Ectodermal cell (in vitro differentiated cells): ENCODE data around the gene RNF222.
A peak's percentile ranks its signal among the peaks of the same experiment; 100 is the strongest.
"Not testable (repeated sequence)": the region's sequence is repeated elsewhere in the genome, so short reads cannot be mapped to it uniquely, and the experiment has no call there.

Source experiments
- H3K27ac ChIP-seq: 2 replicates; pipeline ENCODE4 v1.7.0; 2013; ENCODE audit warnings: mild to moderate bottlenecking, low read depth, low read length; ENCODE audit not compliant: insufficient read depth, poor library complexity, severe bottlenecking
- H3K27me3 ChIP-seq: 2 replicates; pipeline ENCODE4 v1.7.0; 2013; ENCODE audit warnings: mild to moderate bottlenecking, low read length; ENCODE audit not compliant: insufficient read depth, control insufficient read depth, poor library complexity, severe bottlenecking
- H3K36me3 ChIP-seq: one replicate; pipeline ENCODE4 v1.7.0; 2013; ENCODE audit warnings: low read length; ENCODE audit not compliant: control insufficient read depth, insufficient read depth
- H3K4me1 ChIP-seq: one replicate; pipeline ENCODE4 v1.7.0; 2013; ENCODE audit warnings: low read length; ENCODE audit not compliant: control insufficient read depth, insufficient read depth
- H3K4me3 ChIP-seq: 2 replicates; pipeline ENCODE4 v1.7.0; 2013; ENCODE audit warnings: low read depth, low read length, control low read depth; ENCODE audit not compliant: insufficient read depth
- H3K9me3 ChIP-seq: 2 replicates; pipeline ENCODE4 v1.7.0; 2013; ENCODE audit warnings: mild to moderate bottlenecking, low read length, moderate library complexity; ENCODE audit not compliant: control insufficient read depth
- WGBS, 2 experiments: methylation state at CpG; one replicate each; pipeline ENCODE4 v1.1.7; 2013; ENCODE audit warnings: missing lambda C conversion rate in 2 of 2; 5-methylcytosine and 5-hydroxymethylcytosine counted together

Gene RNF222

DNA sequence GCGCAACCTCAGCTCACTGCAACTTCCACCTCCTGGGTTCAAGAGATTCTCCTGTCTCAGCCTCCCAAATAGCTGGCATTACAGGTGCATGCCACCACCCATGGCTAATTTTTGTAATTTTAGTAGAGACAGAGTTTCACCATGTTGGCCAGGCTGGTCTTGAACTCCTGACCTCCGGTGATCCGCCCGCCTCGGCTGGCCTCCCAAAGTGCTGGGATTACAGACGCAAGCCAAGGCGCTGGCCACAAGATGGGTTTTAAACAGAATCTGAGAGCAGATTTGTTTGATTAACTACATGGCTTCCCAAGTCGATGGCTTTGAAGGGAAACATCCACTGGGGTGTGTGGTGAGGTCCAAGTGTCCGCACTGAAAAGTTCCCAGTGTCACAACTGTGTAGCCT, 3.1 kb downstream of the RNF222 start:
- not testable (repeated sequence) for H3K27ac ChIP-seq, H3K9me3 ChIP-seq, H3K4me1 ChIP-seq, H3K36me3 ChIP-seq, H3K4me3 ChIP-seq
- WGBS, 2 experiments = 90% methylated on average over 9 of the region's 9 CpGs
- H3K27me3 ChIP-seq = peaks cover 20% of the 10 kb centered on the region

DNA sequence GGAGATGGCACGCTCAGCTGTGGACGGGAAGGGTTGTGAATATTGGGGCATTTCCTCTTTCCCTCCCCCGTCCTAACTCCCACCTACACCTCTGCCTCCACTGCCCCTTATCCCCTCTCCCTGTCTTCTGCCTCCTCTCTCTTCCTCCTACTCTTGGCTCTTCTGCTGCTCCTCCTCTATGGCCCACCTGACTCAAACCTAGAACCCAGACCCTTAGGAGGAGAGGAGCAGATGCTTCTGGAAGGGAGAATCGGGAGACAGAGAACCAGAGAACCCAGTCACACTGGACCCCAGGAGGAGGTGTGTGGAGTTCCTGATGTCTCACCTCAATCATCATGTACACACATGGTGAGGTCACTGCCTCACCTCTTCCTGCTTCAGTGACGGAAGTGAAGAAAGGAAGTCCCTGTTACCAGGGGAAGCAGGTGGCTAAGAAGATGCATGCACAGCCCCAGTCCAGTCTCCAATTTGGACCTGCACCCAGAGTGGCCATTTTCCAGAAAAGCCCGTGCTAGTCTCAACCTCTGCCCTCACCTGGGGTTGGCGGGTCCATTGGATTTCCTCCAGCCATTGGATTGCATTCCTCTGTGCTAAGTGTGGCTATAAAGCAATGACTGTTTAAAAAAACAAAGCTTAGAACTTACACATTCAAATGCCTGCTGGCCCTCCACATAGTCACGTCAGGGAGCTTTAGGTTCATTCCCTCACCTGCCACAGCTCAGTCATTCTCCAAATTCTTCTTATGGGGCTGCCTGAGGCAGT, 4.0 kb downstream of the RNF222 start:
- Histone ChIP-seq H3K4me3 (no peak overlapping the region), H3K27me3 (peaks cover 20% of the 10 kb centered on the region)
- 84 to 87% methylated on average over 8 of the region's 8 CpGs for WGBS, 2 experiments

DNA sequence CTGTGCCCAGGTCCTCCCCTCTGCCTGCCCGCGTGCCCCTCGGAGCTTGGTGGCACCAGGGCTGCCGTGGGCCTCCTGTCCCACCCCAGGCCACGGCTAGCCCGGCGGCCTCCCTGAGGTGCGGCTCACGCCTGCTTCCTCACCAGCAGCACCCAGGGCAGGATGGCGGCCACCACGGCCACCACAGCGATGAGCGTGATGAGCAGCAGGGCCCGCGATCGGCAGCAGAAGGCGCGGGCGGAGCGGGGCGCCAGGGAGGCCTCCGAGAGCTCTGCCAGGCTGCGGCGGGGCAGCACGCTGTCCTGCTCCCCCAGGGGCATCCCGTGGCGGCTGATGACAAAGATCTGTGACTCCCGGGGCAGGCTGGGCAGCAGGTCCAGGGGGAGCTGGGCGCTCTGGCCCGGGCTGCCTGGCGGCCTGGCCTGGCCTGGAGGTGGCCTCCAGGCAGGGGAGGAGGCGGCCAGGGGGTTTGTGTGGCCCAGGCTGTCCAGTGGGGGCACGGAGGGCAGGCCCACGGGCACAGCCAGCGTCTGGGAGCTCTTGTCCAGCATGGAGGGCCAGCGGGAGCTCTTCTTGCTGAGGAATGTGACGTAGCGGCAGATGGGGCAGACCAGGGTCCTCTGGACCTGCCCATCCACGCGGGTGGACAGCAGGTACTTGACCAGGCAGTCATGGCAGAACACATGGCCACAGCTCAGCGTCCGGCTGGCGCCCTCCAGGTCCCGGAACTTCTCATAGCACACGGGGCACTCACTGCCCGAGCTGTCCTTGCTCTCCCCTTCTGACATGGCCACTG, 4.8 kb downstream of the RNF222 start:
- peaks cover 4% of the 10 kb centered on the region for H3K4me1 ChIP-seq
- 92 to 93% methylated on average over 46 of the region's 46 CpGs for WGBS, 2 experiments
- H3K36me3 ChIP-seq = no peaks in the 10 kb centered on the region
- H3K27ac ChIP-seq = no peak overlapping the region
- no peak overlapping the region for H3K4me3 ChIP-seq
- no peaks in the 10 kb centered on the region for H3K9me3 ChIP-seq
- peaks cover 19% of the 10 kb centered on the region for H3K27me3 ChIP-seq

More for the DNA sequence above, 4.0 kb downstream of the RNF222 start:
- H3K4me1 ChIP-seq = peaks cover 4% of the 10 kb centered on the region
- H3K36me3 ChIP-seq = no peaks in the 10 kb centered on the region
- no peaks in the 10 kb centered on the region for H3K9me3 ChIP-seq
- H3K27ac ChIP-seq = no peak overlapping the region

DNA sequence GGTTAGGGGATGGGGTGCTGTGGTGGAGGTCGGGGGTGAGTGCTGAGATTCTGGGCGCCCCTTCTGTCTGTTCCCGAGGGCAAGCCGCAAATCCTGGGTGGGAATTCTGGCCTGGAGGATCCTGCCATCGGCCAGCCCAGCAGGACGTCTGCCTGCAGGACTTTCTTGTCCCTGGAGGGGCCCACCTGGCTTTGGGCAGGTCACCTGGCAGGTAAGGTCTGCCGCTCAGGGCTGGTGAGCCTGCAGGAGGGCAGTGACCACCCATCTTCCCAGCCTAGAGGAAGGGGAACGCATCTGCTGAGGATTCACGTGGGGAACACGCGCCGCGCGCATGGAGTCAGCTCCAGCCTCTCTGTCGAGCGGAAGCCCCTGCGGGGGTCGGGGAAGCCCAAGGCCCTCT, 5.4 kb downstream of the RNF222 start:
- Histone ChIP-seq H3K4me1 (peaks cover 4% of the 10 kb centered on the region), H3K36me3 (no peaks in the 10 kb centered on the region), H3K9me3 (no peaks in the 10 kb centered on the region), H3K27ac (no peak overlapping the region), H3K27me3 (peaks cover 15% of the 10 kb centered on the region), H3K4me3 (no peak overlapping the region)
- WGBS, 2 experiments = 82 to 86% methylated on average over 18 of the region's 18 CpGs

DNA sequence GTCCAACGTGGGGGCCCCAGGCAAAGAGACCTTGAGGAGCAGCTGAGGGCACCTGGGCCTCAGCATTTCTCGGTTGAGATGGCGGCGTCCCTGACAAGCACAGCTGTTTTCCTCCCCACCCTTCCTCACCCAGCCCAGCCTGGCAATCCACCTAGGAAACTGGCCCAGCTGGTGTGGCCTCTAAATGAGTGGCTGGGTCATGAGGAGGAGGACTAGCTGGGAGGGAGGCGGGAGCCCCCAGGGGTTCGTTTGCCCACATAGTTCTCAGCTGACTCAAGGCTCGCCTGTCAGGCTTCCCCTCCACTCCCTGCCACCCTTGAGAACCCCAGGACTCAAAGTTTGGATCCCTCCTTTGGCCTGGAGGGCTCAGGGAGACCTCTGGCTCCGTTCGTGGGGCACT, 5.9 kb downstream of the RNF222 start:
- Histone ChIP-seq H3K9me3 (no peaks in the 10 kb centered on the region), H3K27ac (no peak overlapping the region), H3K4me1 (peaks cover 4% of the 10 kb centered on the region), H3K36me3 (no peaks in the 10 kb centered on the region), H3K4me3 (no peak overlapping the region), H3K27me3 (peaks cover 13% of the 10 kb centered on the region)
- 64 to 66% methylated on average over 9 of the region's 9 CpGs for WGBS, 2 experiments

DNA sequence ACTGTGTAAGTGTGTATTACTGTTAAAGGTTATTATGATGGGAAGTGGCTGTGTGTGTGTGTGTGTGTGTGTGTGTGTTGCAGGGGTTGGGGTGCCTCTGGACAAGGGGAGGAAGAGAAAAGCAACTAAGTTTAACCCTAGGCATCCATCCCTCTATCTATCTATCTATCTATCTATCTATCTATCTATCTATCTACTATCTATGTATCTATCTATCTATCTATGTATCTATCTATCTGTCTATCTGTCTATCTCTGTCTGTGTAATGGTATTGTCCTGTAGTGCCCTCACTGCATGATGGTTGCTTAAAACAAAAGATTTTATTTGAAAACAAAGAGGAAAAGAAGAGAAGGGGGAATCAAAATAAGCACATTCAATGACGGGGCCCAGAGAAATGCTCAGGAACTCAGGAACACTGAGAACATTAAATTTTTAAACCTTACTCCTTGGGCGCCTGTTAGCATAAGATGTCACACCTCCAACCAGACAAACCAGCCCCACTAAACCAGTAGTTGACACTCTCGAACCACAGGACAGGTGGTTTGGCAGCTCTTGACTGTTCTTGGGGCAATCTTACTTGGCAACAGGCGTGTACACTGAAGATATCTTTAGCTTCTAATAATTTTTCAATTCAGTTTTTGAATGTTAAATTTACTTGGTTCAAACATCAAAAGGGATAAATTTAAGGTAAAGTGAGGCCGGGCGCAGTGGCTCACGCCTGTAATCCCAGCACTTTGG, 9.5 kb downstream of the RNF222 start:
- H3K4me3 ChIP-seq = no peak overlapping the region
- 90 to 94% methylated on average over 6 to 7 of the region's 7 CpGs for WGBS, 2 experiments

DNA sequence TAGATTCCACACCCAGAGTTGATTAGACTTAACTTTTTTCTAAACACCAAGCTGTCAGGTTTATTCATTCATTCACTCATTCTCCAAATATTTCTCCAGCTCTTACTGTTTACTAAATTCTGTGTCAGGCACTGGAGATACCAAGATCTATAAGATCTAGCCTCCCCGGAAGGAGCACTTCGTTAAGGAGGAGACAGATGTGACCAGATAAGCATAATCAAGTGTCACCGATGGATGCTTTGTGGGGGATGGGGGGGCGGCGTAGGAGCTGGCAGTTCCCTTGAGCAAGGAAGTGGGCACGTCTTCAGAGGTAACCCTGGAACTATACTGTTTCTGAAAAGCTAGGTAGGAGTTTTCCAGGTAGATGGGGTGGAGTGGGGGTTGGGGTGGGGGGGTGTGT, 10.8 kb downstream of the RNF222 start:
- WGBS, 2 experiments = 90 to 92% methylated on average over 6 of the region's 6 CpGs
- Histone ChIP-seq H3K27ac (no peak overlapping the region), H3K27me3 (no peaks in the 10 kb centered on the region), H3K36me3 (no peaks in the 10 kb centered on the region), H3K4me3 (no peak overlapping the region), H3K9me3 (no peaks in the 10 kb centered on the region), H3K4me1 (peaks cover 4% of the 10 kb centered on the region)

More for the DNA sequence above, 9.5 kb downstream of the RNF222 start:
- no peaks in the 10 kb centered on the region for H3K36me3 ChIP-seq
- H3K4me1 ChIP-seq = peaks cover 4% of the 10 kb centered on the region
- no peaks in the 10 kb centered on the region for H3K27me3 ChIP-seq
- no peaks in the 10 kb centered on the region for H3K9me3 ChIP-seq
- H3K27ac ChIP-seq = no peak overlapping the region

DNA sequence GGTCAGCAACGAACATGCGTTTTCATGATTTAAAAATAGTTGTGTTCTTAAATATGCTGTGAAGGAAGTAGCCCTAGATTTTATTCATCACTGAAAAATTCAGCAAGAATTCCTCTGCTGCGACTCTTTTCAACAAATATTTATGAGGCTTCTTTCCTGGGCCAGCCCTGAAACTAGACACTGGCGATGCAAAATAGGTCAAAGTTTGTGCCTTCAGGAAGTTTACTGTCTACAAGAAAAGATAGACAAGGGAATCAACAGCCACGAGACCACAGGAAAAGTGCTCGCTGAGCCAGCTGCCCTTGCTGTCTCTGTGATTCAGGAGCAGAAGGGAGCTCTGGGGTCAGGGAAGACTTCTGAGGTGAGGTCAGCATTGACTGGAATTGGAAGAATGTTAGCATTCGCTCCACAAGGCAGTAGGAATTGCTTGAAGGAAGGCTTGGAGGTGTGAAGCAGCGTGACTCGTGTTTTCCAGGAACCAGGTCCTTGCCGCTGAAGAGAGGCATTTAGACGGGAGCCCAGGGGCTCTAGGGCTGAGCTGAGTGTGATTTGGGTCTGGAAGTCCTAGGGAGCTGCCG, 12.7 kb downstream of the RNF222 start:
- peaks cover 4% of the 10 kb centered on the region for H3K4me1 ChIP-seq
- WGBS, 2 experiments = 80 to 84% methylated on average over 12 of the region's 12 CpGs
- H3K9me3 ChIP-seq = no peaks in the 10 kb centered on the region
- no peaks in the 10 kb centered on the region for H3K27me3 ChIP-seq
- no peak overlapping the region for H3K4me3 ChIP-seq
- peaks cover 15% of the 10 kb centered on the region for H3K36me3 ChIP-seq
- peak overlapping the region; percentile 48 for H3K27ac ChIP-seq

DNA sequence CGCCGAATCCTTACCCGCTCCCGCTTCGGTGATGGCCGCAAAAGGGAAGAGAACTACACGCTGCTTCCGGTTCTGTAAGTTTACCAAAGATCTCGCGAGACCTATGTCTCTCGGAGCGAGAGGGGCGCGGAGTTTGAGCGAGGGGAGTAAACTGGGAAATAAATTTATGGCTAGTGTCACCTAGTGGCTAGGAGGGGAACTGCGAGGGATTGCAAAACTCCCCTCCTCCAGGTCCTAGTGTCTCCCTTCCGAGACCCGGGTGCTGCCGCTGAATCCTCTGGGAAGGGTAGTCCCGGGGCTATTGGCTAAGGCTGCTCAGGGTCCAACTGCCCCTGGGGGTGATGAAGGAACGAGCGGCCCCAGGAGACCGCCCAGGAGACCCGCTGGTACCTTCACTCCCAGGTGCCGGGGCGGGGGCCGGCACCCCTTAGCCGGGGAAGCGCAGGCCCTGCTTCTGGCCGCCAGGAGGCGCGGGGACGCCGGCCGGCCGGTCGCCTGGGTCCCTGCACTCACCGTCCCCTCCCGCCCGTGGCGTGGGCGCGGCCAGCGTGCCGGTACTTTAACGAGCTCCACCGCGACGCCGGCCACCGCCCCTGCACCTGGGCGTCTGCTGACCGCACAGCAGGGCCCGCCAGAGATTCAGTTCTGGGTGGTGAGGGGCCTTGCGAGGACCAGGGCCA, 14.3 kb downstream of the RNF222 start, which contains the start of gene RPL26:
TSS of gene RPL26 (minus strand) at position 51 of the 680 bp plus-strand sequence. CDS start 883 bp downstream, outside the sequence.
- H3K9me3 ChIP-seq = no peaks in the 10 kb centered on the region
- peaks cover 4% of the 10 kb centered on the region for H3K4me1 ChIP-seq
- peaks cover 27% of the 10 kb centered on the region for H3K36me3 ChIP-seq
- no peaks in the 10 kb centered on the region for H3K27me3 ChIP-seq
- H3K27ac ChIP-seq = peak within 1 kb of the TSS; percentile 91
- peak within 1 kb of the TSS; percentile 93 for H3K4me3 ChIP-seq
- 0% methylated on average over 55 of the region's 55 CpGs for WGBS, 2 experiments
